MCF 10A (cell line): ENCODE results near the gene ADARB2. TPM values are rescaled to one million over a fixed set of nuclear protein-coding genes. Genes with fewer than 3 reads are reported as not detected.

Experiments
- BruUV-seq: library from RNA; stranded (reverse); fragments of 400-500 nt; replicated peaks from 2 replicates; lab custom pipeline; 2021; lab: Mats Ljungman, UMichigan
- CTCF ChIA-PET: fragments of 300-600 bp; sonication (Branson Sonifier 250); formaldehyde crosslinking; extraction: SDS; loops from one replicate; lab custom pipeline; 2021; ENCODE audit warnings: antibody characterized with exemption, inconsistent platforms; lab: Yijun Ruan, JAX
- POLR2A ChIA-PET: fragments of 300-600, 350-650 bp; sonication (Branson Sonifier 250); formaldehyde crosslinking; extraction: SDS; loops from one replicate; lab custom pipeline; 2020; ENCODE audit warnings: antibody characterized with exemption, inconsistent platforms; lab: Yijun Ruan, JAX
- DNase-seq: peaks from one replicate; pipeline ENCODE4 v3.0.0-alpha.2; 2018; ENCODE audit not compliant: unreplicated experiment
- H3K27ac Mint-ChIP-seq: one replicate; pipeline ENCODE4 v1.8.0; 2022; ENCODE audit warnings: mild to moderate bottlenecking, low read depth, mixed read lengths; ENCODE audit not compliant: unreplicated experiment
- H3K27me3 Mint-ChIP-seq: one replicate; pipeline ENCODE4 v1.8.0; 2022; ENCODE audit warnings: mixed read lengths; ENCODE audit not compliant: insufficient read depth, unreplicated experiment
- H3K36me3 Mint-ChIP-seq: one replicate; pipeline ENCODE4 v1.8.0; 2022; ENCODE audit warnings: mild to moderate bottlenecking, moderate library complexity, mixed read lengths; ENCODE audit not compliant: insufficient read depth, unreplicated experiment
- H3K4me1 Mint-ChIP-seq: one replicate; pipeline ENCODE4 v1.8.0; 2022; ENCODE audit warnings: mixed read lengths; ENCODE audit not compliant: insufficient read depth, unreplicated experiment
- H3K4me3 Mint-ChIP-seq: one replicate; pipeline ENCODE4 v1.8.0; 2022; ENCODE audit warnings: mild to moderate bottlenecking, moderate library complexity, mixed read lengths; ENCODE audit not compliant: unreplicated experiment
- H3K9me3 Mint-ChIP-seq: one replicate; pipeline ENCODE4 v1.8.0; 2022; ENCODE audit warnings: mixed read lengths; ENCODE audit not compliant: unreplicated experiment
- CTCF ChIP-seq: fragments of 200-600 bp; IDR thresholded peaks from one replicate; pipeline ENCODE4 v1.8.0; 2022; ENCODE audit warnings: antibody characterized with exemption, mild to moderate bottlenecking; ENCODE audit not compliant: unreplicated experiment
- intact Hi-C: fragments of 100-400 bp; cut with micrococcal nuclease; formaldehyde crosslinking; loops from 2 replicates; pipeline ENCODE4 v1.14.1; 2022
- total RNA-seq: library from RNA; stranded (reverse); gene quantifications from 2 replicates; pipeline ENCODE4 v1.2.3, GENCODE V29; 2022

ADARB2 gene
- total RNA-seq, 1 experiment from 2014 or later, result 0.96 TPM

GRCh38 chr10:1556496-1556895, 180.8 kb downstream of the ADARB2 start:
- H3K36me3 Mint-ChIP-seq, result no peaks in the 10 kb centered on the region
- POLR2A ChIA-PET, result no interaction called here
- intact Hi-C loops, result no loop called here
- no peaks in the 10 kb centered on the region for H3K4me1 Mint-ChIP-seq
- DNase-seq, result no peak
- CTCF ChIA-PET, result no interaction called here
- TF ChIP-seq CTCF, result no peak
- H3K9me3 Mint-ChIP-seq, result no peaks in the 10 kb centered on the region
- no peak overlapping the region for H3K4me3 Mint-ChIP-seq
- H3K27ac Mint-ChIP-seq, result no peak overlapping the region
- H3K27me3 Mint-ChIP-seq, result peaks cover 12% of the 10 kb centered on the region
- BruUV-seq, result no TSS peak

GRCh38 chr10:1553951-1554350, 183.4 kb downstream of the ADARB2 start:
- ChIA-PET POLR2A (no interaction called here), CTCF (no interaction called here)
- no peak for DNase-seq
- TF ChIP-seq CTCF, result no peak
- H3K27me3 Mint-ChIP-seq, result peaks cover 12% of the 10 kb centered on the region
- BruUV-seq, result no TSS peak
- no peaks in the 10 kb centered on the region for H3K4me1 Mint-ChIP-seq
- no peaks in the 10 kb centered on the region for H3K36me3 Mint-ChIP-seq
- H3K27ac Mint-ChIP-seq, result no peak overlapping the region
- H3K9me3 Mint-ChIP-seq, result peaks cover 1% of the 10 kb centered on the region
- no peak overlapping the region for H3K4me3 Mint-ChIP-seq
- intact Hi-C loops, result no loop called here

DNA sequence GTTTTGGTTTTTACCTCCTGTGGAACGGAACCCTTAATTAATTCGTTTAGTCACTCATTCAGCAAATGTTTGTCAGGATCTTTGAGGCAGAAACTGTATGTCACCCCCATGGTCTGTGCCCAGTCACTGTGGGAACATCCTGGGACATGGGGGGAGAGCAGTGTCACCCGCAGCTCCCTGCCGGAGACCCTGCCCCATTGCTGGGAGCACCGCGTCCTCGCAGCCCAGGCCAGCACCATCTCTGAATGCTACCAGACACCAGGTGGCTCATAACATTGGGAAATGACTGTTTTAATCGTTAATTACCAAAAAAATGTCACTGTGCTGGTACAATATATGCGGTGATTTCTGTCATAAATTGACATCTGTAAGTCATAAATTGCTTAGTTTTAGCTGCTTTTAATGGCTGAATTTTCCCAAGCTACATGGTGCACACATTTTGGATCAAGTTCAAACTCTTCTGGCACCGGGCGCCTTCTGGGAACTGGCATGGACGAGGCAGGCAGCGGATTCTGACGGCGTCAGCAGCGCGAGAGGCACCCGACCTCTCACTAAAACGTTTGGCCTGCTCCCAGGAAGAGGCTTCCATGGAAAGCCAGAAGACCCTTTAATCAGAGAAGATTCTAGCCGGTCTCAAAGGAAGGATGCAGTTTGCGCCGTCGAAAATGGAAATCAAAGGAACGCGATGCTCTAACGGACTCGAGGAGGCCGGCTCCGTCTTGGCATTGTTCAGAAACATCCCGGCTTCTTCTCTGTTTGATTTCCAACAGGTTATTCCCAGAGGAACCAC, 184.2 kb downstream of the ADARB2 start:
- Mint-ChIP-seq H3K36me3 (no peaks in the 10 kb centered on the region), H3K4me3 (no peak overlapping the region), H3K9me3 (peaks cover 8% of the 10 kb centered on the region), H3K27me3 (peaks cover 12% of the 10 kb centered on the region), H3K4me1 (no peaks in the 10 kb centered on the region), H3K27ac (no peak overlapping the region)
- ChIA-PET CTCF (no interaction called here), POLR2A (no interaction called here)
- no TSS peak for BruUV-seq
- no peak for TF ChIP-seq CTCF
- no peak for DNase-seq
- intact Hi-C loops, result no loop called here

- Mint-ChIP-seq H3K9me3 (peaks cover 8% of the 10 kb centered on the region), H3K36me3 (no peaks in the 10 kb centered on the region), H3K4me3 (no peak overlapping the region), H3K27me3 (peaks cover 11% of the 10 kb centered on the region), H3K27ac (no peak overlapping the region), H3K4me1 (no peaks in the 10 kb centered on the region)
- no peak for DNase-seq
- ChIA-PET POLR2A (no interaction called here), CTCF (no interaction called here)
- no peak for TF ChIP-seq CTCF
- intact Hi-C loops, result no loop called here
- no TSS peak for BruUV-seq
Observed at GRCh38 chr10:1552406-1552805, 184.9 kb downstream of the ADARB2 start.
